Aorta (tissue), 5 donors: ENCODE data around the gene CNTF. TPM values are rescaled to one million over a fixed set of nuclear protein-coding genes. Genes with fewer than 3 reads are reported as not detected.
A peak's percentile ranks its signal among the peaks of the same experiment; 100 is the strongest.

Source experiments
- ATAC-seq: fragments of 200-7000 bp; cut with Tn5 transposase; one replicate; pipeline ENCODE4 v1.9.1; 2022; ENCODE audit warnings: moderate library complexity; ENCODE audit not compliant: low FRiP score
- DNase-seq, 2 donors: peaks; one replicate each; pipeline ENCODE4 v3.0.0-alpha.2; 2020
- H3K27ac ChIP-seq, 2 donors: one replicate each; pipeline ENCODE4 v1.5.1; 2013; ENCODE audit warnings: low read length in 2 of 2, mild to moderate bottlenecking in 2 of 2, moderate library complexity in 2 of 2, control low read depth in 1 of 2, inconsistent platforms in 1 of 2, low read depth in 1 of 2
- H3K27me3 ChIP-seq, 2 donors: one replicate each; pipeline ENCODE4 v1.6.1; 2013; ENCODE audit warnings: control low read depth in 1 of 2, low read length in 1 of 2, mild to moderate bottlenecking in 1 of 2, moderate library complexity in 1 of 2; ENCODE audit not compliant: insufficient read depth in 2 of 2, control insufficient read depth in 1 of 2
- H3K36me3 ChIP-seq, 2 donors: one replicate each; pipeline ENCODE4 v1.6.1; 2013; ENCODE audit warnings: control low read depth in 1 of 2, low read length in 1 of 2, mild to moderate bottlenecking in 1 of 2; ENCODE audit not compliant: insufficient read depth in 2 of 2, control insufficient read depth in 1 of 2
- H3K4me1 ChIP-seq, 2 donors: one replicate each; pipeline ENCODE4 v1.6.1; 2013; ENCODE audit warnings: low read length in 2 of 2, control low read depth in 1 of 2, mild to moderate bottlenecking in 1 of 2, moderate library complexity in 1 of 2; ENCODE audit not compliant: insufficient read depth in 2 of 2, control insufficient read depth in 1 of 2
- H3K4me3 ChIP-seq, 2 donors: one replicate each; pipeline ENCODE4 v1.5.1; 2013; ENCODE audit warnings: low read length in 2 of 2, control low read depth in 1 of 2, mild to moderate bottlenecking in 1 of 2
- H3K9me3 ChIP-seq: one replicate; pipeline ENCODE4 v1.6.1; 2013; ENCODE audit warnings: mild to moderate bottlenecking, low read length; ENCODE audit not compliant: control insufficient read depth
- WGBS, 2 donors: extraction: QIAGEN DNeasy Blood & Tissue Kit; methylation state at CpG; one replicate each; pipeline ENCODE4 v1.1.7; 2013; 5-methylcytosine and 5-hydroxymethylcytosine counted together
- intact Hi-C, 2 donors: fragments of 100-400 bp; cut with DNase I; formaldehyde crosslinking; loops; one replicate each; pipeline versions ENCODE4 v1.14.2 to v1.15.0; 2022
- polyA plus RNA-seq, 2 donors: library from polyadenylated mRNA; stranded (reverse); fragments of 200-250 nt; gene quantifications; one replicate each; pipeline ENCODE4 v1.2.3, GENCODE V29; 2013
- total RNA-seq, 2 donors: library from RNA; stranded (reverse); fragmentation: NEBNext Ultra II Directional; extraction: Animal tissue kit (Norgen Biotek cat#: 25700); gene quantifications; one replicate each; pipeline ENCODE4 v1.2.1, GENCODE V29; 2021
- donor health status: healthy with polysubstance abuse.
- donor health status: Bipolar disorder and iron deficiency.
- donor health status: DM: no; HTN: no; CAD: no.
- donor health status: DM: no; HTN: no; CAD: no.
- donor health status: DM: yes; HTN: yes; CAD: no.

CNTF gene
- total and polyA plus RNA-seq, 4 donors, result 0.26 to 3.1 (median 1.6) TPM

GRCh38 chr11:58645854-58646253 is 23.4 kb downstream of the CNTF start:
- DNase-seq, result no peak

DNA sequence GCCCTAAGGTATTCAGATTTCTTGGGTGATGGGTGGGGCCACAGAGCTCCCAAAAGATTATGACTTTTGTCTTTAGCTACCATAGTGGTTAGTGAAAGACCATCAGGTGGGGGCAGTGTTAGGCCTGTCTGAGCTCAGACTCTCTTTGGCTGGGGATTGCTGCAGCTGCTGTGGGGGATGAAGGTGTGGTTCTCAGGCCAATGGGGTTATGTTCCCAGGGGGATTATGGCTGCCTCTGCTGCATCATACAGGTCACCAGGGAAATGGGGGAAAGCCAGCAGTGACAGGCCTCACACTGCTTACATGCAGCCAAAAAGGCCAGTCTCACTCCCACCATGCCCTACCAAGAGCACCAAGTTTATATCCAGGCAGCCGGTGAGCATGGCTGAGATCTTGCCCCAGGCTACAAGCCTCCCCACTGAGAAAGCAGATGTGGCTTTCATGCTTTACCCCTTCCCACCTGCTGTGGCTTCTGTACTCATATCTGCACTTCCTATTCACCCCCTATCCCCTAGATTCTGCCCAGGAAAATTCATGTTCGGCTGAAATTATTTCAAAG is 24.8 kb downstream of the CNTF start:
- Histone ChIP-seq H3K9me3 (peaks cover 2% of the 10 kb centered on the region), H3K4me3 (no peak overlapping the region), H3K4me1 (no peaks in the 10 kb centered on the region), H3K27me3 (no peaks in the 10 kb centered on the region), H3K36me3 (no peaks in the 10 kb centered on the region), H3K27ac (no peak overlapping the region)
- ATAC-seq (no peak), DNase-seq (no peak)
- WGBS, 2 donors, result 84 to 87% methylated on average over 2 of the region's 2 CpGs
- intact Hi-C loops, result no loop called here

More at GRCh38 chr11:58645854-58646253, 23.4 kb downstream of the CNTF start:
- peaks cover 2% of the 10 kb centered on the region for H3K9me3 ChIP-seq
- H3K4me3 ChIP-seq, result no peak overlapping the region
- H3K36me3 ChIP-seq, result no peaks in the 10 kb centered on the region
- no peaks in the 10 kb centered on the region for H3K4me1 ChIP-seq
- ATAC-seq, result no peak
- H3K27ac ChIP-seq, result no peak overlapping the region
- no peaks in the 10 kb centered on the region for H3K27me3 ChIP-seq
- intact Hi-C loops, result no loop called here

GRCh38 chr11:58647866-58648265 is 25.4 kb downstream of the CNTF start:
- WGBS, 2 donors, result 66 to 79% methylated on average over 1 of the region's 1 CpG
- Histone ChIP-seq H3K27me3 (no peaks in the 10 kb centered on the region), H3K4me3 (no peak overlapping the region), H3K36me3 (no peaks in the 10 kb centered on the region), H3K9me3 (peaks cover 2% of the 10 kb centered on the region), H3K27ac (no peak overlapping the region), H3K4me1 (no peaks in the 10 kb centered on the region)
- ATAC-seq (no peak), DNase-seq (no peak)
- intact Hi-C loops, result no loop called here

DNA sequence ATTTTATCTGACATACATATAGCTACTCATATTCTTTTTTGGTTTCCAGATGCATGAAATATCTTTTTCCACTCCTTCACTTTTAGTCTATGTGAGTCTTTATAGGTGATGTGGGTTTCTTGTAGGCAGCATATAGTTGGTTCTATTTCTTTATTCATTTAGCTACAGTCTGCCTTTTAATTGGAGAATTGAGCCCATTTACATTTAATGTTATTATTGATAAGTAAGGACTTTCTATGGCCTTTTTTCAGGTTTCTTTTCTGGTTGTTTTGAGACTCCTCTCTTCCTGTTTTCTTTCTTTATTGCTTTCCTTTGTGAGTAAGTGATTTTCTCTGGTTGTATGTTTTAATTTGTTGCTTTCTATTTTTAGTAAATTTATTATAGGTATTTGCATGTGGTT is 27.2 kb downstream of the CNTF start:
- Histone ChIP-seq H3K4me3 (no peak overlapping the region), H3K36me3 (no peaks in the 10 kb centered on the region), H3K27me3 (no peaks in the 10 kb centered on the region), H3K9me3 (peaks cover 2% of the 10 kb centered on the region), H3K27ac (no peak overlapping the region), H3K4me1 (no peaks in the 10 kb centered on the region)
- no peak for DNase-seq
- intact Hi-C loops, result loop anchor here (5.0 to 10.0 kb wide), 2 partner anchors 505 to 508 kb away; no protein-coding TSS in a partner anchor
- ATAC-seq, result no peak

- 61 to 71% methylated on average over 1 of the region's 1 CpG for WGBS, 2 donors
- H3K36me3 ChIP-seq, result no peaks in the 10 kb centered on the region
- intact Hi-C loops, result loop anchor here (5.0 to 10.0 kb wide), 2 partner anchors 504 to 507 kb away; no protein-coding TSS in a partner anchor
- no peaks in the 10 kb centered on the region for H3K4me1 ChIP-seq
- ATAC-seq (no peak), DNase-seq (no peak)
- H3K27me3 ChIP-seq, result no peaks in the 10 kb centered on the region
- H3K27ac ChIP-seq, result no peak overlapping the region
- H3K9me3 ChIP-seq, result peaks cover 2% of the 10 kb centered on the region
- H3K4me3 ChIP-seq, result no peak overlapping the region
These were observed 28.0 kb downstream of the CNTF start for GRCh38 chr11:58650496-58650895.

DNA sequence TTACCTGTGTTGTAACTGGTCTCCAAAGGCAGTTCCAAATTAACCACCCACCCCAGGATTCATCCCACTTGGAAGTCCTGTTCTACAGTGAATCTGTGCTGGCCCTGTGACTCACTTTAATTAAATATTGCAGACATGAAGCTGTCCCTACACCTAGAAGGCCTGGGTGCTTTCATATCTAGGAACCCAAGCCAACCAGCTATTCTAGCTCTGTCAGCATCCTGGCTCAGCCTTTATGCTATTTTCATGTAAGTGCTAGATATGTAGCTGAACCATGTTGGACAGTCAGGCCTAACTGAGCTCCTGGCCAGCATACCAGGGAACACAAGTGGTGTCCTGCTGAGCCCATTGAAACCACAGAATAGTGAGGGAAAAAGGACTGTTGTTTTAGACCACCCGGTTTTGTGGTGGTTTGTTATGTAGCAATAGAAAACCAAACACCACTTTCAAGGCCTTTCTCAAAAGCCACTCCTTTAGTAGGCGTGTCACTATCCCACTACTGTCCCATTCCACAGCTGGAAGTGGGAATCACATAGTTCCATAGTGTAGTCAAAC is 30.3 kb downstream of the CNTF start:
- no peaks in the 10 kb centered on the region for H3K4me1 ChIP-seq
- ATAC-seq (no peak), DNase-seq (no peak)
- H3K27me3 ChIP-seq, result no peaks in the 10 kb centered on the region
- WGBS, 2 donors, result 73 to 82% methylated on average over 2 of the region's 2 CpGs
- H3K27ac ChIP-seq, result no peak overlapping the region
- no peak overlapping the region for H3K4me3 ChIP-seq
- H3K36me3 ChIP-seq, result no peaks in the 10 kb centered on the region
- intact Hi-C loops, result loop anchor here (5.0 to 10.0 kb wide), 2 partner anchors 502 to 504 kb away; no protein-coding TSS in a partner anchor
- H3K9me3 ChIP-seq, result no peaks in the 10 kb centered on the region

- 26 to 27% methylated on average over 12 of the region's 12 CpGs for WGBS, 2 donors
These were observed 31.8 kb downstream of the CNTF start for GRCh38 chr11:58654079-58654907.

DNA sequence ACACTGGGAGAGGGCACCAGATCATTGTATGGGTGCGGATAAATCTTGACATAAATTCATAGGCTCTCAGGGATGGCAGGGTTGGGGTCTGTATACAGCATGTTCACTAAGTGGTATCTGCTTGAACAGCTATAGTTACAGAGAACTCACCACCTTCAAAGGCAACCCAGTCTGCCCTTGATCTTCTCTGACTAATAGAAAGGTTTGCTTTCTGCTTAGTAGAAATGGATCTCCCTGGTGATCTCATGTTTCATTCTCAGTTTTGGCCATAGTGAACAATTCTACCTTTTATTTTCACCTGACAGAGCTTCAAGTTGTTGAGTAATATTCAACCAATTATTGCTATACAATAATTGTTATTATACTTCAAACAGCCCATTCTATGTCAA is 32.4 kb downstream of the CNTF start:
- 94 to 96% methylated on average over 1 of the region's 1 CpG for WGBS, 2 donors
- Histone ChIP-seq H3K4me3 (no peak overlapping the region), H3K27ac (no peak overlapping the region), H3K36me3 (no peaks in the 10 kb centered on the region), H3K4me1 (no peaks in the 10 kb centered on the region), H3K9me3 (no peaks in the 10 kb centered on the region), H3K27me3 (no peaks in the 10 kb centered on the region)
- no peak for DNase-seq
- intact Hi-C loops, result loop anchor here (2.0 to 10.0 kb wide), 3 partner anchors 20 to 502 kb away; no protein-coding TSS in a partner anchor
- ATAC-seq, result no peak

More at GRCh38 chr11:58654079-58654907, 31.8 kb downstream of the CNTF start:
- no peaks in the 10 kb centered on the region for H3K4me1 ChIP-seq
- H3K9me3 ChIP-seq, result no peaks in the 10 kb centered on the region
- H3K27me3 ChIP-seq, result no peaks in the 10 kb centered on the region
- DNase-seq, result peak; percentile 85 to 92
- ATAC-seq, result peak; percentile 84
- intact Hi-C loops, result loop anchor here (2.0 to 10.0 kb wide), 3 partner anchors 21 to 503 kb away; no protein-coding TSS in a partner anchor
- no peaks in the 10 kb centered on the region for H3K36me3 ChIP-seq
- no peak overlapping the region for H3K4me3 ChIP-seq
- no peak overlapping the region for H3K27ac ChIP-seq
